ENCODE data around the gene ARRDC5. TPM values are rescaled to one million over a fixed set of nuclear protein-coding genes. Genes with fewer than 3 reads are reported as not detected.

Gene ARRDC5
- total and polyA plus RNA-seq, 2 of the 8 experiments (the other 6 are each of a cell fraction or from before 2014, with no cell fraction given), result not detected

GRCh38 chr19:4859697-4860096, 43.0 kb downstream of the ARRDC5 start (continued):
- TF ChIP-seq CHD7 (IDR thresholded peaks at IDR 0.05; ENCODE audit: insufficient replicate concordance, low read length), result no peak
- TF ChIP-seq CEBPB (IDR thresholded peaks at IDR 0.05; ENCODE audit: low read depth, low read length), result no peak
- TF ChIP-seq CHD2 (IDR thresholded peaks at IDR 0.05; ENCODE audit: low read length), result no peak
- no peak for TF ChIP-seq GABPA (IDR thresholded peaks at IDR 0.05; ENCODE audit: borderline replicate concordance, insufficient read depth, low read length)
- no peak for TF ChIP-seq SP1 (IDR thresholded peaks at IDR 0.05; ENCODE audit: low read depth, low read length)
- no peak for TF ChIP-seq SIRT6 (IDR thresholded peaks at IDR 0.05; ENCODE audit: low read length)
- no peak for TF ChIP-seq SIN3A (conservative IDR thresholded peaks at IDR 0.05 in 1 of 2, IDR thresholded peaks at IDR 0.05 in 1 of 2; ENCODE audit: low read depth in 1 of 2, low read length in 2 of 2)
- TF ChIP-seq MAFK (IDR thresholded peaks at IDR 0.05; ENCODE audit: low read depth, low read length), result no peak
- no peak for TF ChIP-seq CTBP2 (IDR thresholded peaks at IDR 0.05; ENCODE audit: borderline replicate concordance, insufficient read depth, insufficient read length, low read length)
- no peak for TF ChIP-seq ASH2L (IDR thresholded peaks at IDR 0.05; ENCODE audit: low read length)
- TF ChIP-seq BRCA1 (IDR thresholded peaks at IDR 0.05; ENCODE audit: low read depth, low read length), result no peak

All from H1 (cell line).